GM18907 (cell line): ENCODE measurements around the gene GRID2.

Experiments used
- ATAC-seq: cut with Tn5 transposase; IDR thresholded peaks from one replicate; pipeline ENCODE4 v1.9.1; 2021; ENCODE audit warnings: mild to moderate bottlenecking, moderate library complexity; ENCODE audit not compliant: unreplicated experiment

GRID2 gene

GRCh38 chr4:92885632-92886031 is 581.9 kb downstream of the GRID2 start:
- ATAC-seq, result no peak

DNA sequence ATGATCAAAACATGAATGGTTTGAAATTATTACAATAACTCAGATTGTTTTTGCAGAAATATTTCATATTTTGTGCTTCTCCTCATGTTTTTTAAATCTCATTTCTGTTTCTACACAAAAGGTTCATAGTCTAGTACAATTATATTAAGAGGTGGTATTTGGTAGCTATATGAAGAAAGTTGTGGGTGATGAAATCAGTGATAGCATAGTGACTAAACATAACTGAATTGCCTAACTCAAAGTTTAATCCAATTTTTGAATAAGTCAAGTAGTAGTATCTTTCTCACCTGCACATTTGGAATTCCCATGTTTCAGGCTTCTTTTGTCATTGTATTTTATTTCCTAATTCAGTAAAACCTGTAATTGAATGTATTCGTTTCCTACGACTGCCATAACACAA is 648.7 kb downstream of the GRID2 start:
- ATAC-seq, result no peak

DNA sequence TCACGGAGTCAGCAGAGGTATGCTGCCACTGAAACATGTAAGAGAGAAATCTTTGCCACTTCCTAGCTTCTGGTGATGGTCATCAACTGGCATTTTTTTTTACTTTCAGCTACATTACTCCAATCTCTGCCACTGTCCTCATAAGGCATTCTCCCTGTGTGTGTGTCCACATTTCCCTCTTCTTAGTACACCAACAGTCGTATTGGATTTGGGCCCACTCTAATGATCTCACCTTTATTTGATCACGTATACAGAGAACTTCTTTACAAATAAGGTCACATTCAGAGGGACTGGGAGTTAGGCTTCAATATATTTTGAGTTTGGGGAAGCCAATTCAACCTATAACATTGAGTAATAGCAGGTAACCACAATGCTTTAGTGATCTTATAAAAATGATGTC is 649.1 kb downstream of the GRID2 start:
- no peak for ATAC-seq

- no peak for ATAC-seq
These were observed 649.7 kb downstream of the GRID2 start for GRCh38 chr4:92953462-92953861.

DNA sequence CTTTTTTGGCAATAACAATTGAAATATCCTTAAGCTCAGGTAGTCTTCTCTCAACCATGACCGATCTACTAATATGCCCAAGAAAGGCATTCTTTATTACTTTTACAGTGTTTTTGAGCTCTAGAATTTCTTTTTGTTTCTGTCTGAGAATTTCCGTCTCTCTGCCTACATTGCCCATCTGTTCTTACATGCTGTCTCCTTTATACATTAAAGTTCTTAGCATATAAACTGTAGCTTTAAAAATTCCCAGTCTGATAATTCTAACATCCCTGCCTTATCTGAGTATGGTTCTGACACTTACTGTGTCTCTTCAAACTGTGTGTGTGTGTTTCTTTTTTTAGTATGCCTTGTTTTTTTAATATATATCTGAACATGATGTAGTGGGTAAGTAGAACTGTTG is 658.1 kb downstream of the GRID2 start:
- ATAC-seq, result no peak

GRCh38 chr4:92962831-92963230 is 659.1 kb downstream of the GRID2 start:
- ATAC-seq, result no peak

- ATAC-seq, result no peak
These were observed 664.8 kb downstream of the GRID2 start for GRCh38 chr4:92968556-92968955.

GRCh38 chr4:92968996-92969395 is 665.2 kb downstream of the GRID2 start:
- ATAC-seq, result no peak

GRCh38 chr4:92969650-92970379 is 666.0 kb downstream of the GRID2 start:
- ATAC-seq, result no peak

- ATAC-seq, result no peak
These were observed 667.2 kb downstream of the GRID2 start for GRCh38 chr4:92970996-92971395.

- ATAC-seq, result no peak
These were observed 684.5 kb downstream of the GRID2 start for GRCh38 chr4:92988301-92988700.

DNA sequence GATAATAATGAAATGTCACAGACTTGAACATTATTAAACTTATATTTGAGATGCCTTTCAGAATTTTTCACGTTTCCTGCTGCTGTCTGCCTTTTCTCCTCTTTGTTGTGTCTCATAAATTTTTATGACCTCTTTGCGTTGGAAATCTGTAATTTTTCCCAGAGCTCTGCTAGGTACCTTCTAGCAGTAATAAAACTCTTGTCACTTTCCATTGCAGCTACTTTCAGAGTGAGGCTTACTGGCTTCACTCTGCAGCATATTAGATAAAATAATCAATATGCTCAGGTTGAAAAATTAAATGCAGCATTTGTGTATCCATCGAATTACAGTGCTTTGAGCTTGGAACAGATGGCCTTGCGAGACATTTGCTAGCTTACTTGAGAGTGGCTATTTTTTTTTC is 689.0 kb downstream of the GRID2 start:
- no peak for ATAC-seq

GRCh38 chr4:92994727-92995126 is 691.0 kb downstream of the GRID2 start:
- no peak for ATAC-seq

- ATAC-seq, result no peak
These were observed 692.8 kb downstream of the GRID2 start for GRCh38 chr4:92996533-92996932.

DNA sequence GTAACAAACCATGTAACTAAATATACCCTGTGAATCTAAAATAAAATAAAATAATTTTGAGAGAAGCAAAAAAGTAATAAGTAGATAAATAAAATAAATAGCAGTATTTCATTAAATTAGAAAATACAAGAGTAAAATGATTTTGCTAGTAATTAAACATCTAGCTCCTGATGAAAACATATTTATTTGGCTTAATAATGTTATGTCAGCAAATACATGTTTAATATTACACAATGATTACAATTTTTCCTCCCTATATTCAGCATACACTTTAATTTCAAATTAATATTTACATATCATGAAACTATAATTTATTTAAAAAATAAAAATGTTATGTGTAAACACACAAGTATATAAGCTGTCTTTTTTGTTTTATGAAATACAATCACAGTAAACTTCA is 697.1 kb downstream of the GRID2 start:
- no peak for ATAC-seq

DNA sequence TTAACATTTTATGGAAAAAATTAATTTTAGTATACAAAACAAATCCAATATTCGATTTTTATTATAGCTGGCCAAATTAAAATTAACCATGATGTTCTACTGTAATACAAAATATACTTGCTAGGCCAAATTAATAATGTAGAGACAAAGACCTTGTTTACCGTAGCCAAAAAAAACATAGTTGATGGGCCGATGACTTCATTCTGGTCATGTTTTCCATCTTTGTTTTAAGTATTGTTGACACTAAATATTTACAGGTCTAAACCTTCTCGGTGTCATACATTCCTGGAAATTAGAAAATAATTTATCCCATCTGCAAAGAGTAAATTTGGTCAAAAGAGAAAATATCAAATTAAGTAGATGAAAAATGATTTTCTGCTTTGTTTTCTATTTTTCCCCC is 698.5 kb downstream of the GRID2 start:
- ATAC-seq, result no peak

- ATAC-seq, result no peak
These were observed 712.6 kb downstream of the GRID2 start for GRCh38 chr4:93016350-93016749.

DNA sequence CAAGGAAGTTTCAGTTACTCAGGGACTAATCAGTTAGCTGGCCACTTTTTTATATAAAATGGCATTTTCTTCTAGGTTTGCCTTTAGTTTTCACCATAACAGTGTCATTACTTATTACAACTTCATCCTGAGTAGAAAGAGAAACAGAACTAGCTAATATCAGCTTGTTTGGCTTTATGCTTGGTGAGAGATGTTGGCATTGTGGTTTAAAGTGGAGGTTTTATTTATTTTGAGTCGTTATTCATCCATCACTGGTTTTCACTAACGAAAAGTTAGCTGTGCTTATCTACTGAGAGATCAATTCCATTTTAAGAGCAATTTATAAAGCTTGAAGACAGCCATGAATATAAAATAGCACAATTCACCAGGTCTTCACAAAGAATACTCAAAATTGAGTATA is 714.5 kb downstream of the GRID2 start:
- ATAC-seq, result no peak

- ATAC-seq, result no peak
These were observed 715.0 kb downstream of the GRID2 start for GRCh38 chr4:93018806-93019205.

DNA sequence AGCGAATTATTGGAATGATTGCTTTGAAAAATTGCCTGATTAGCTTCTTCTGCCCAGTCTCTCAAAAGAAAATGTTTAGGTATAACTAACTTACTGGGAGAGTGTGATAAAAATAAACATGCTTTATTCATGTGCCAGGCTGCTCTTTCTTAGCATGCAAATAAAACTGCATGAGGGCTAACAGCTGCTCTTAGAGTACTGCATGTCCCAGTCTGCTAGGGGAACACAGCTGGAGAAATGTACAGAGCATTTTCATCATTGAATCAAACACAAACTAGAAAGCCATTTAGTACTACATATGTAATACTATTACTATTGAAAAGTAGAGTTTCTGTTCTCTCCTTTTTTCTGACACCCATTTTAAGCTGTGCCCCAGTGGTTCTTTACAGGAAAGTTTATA is 726.0 kb downstream of the GRID2 start:
- ATAC-seq, result no peak

- ATAC-seq, result no peak
These were observed 726.9 kb downstream of the GRID2 start for GRCh38 chr4:93030670-93031069.

DNA sequence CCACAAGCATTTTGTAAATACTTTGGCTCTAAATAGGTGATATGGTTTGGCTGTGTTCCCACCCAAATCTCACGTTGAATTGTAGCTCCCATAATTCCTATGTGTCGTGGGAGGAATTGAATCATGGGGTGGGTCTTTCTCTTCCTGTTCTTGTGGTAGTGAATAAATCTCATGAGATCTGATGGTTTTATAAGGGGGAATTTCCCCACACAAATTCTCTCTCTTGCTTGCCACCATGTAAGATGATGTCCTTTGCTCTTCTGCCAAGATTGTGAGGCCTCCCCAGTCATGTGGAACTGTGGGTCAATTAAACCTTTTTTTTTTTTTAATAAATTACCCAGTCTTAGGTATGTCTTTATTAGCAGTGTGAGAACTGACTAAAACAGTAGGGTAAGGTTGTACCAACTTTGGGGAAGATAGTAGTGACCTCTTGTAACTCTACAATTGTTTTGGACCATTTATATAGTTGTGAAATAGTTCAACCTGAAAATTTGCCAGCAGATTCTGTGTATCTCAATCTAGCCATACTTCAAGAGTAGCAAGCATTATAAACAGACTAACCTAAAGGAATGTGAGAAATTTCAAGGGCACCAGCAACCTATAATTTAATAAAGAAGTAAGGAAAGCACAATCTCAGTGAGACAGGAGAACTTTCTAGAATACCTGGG is 727.8 kb downstream of the GRID2 start:
- no peak for ATAC-seq

DNA sequence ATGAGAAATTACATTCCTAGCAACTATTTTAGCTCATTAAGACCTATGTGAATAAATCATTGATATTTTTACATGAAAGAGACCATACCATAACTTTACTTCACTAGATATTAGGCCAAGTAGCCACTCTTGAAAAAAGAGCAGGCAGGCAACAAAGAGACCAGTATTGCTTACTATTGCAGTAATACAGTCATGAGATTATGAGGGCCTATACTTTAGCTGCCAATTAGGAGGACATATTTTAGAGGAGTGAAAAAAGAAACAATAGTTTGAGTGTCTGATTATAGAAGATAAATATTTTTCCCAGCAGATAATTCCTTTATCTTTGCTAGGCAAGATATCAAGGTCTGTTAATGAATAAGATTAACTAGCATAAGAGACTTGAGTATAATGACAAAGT is 739.0 kb downstream of the GRID2 start:
- ATAC-seq, result no peak
